PFSK-1 (cell line): ENCODE data around the gene LMNTD2.

Experiments
- POLR2AphosphoS5 ChIP-seq: IDR thresholded peaks from 2 replicates; pipeline ENCODE4 v1.6.1; 2012; ENCODE audit warnings: low read depth, mild to moderate bottlenecking, control low read depth, low read length, moderate library complexity
- REST ChIP-seq, 2 experiments: IDR thresholded peaks; 2 replicates each; pipeline versions ENCODE4 v1.6.1 to v1.8.0; 2011 to 2012; ENCODE audit warnings: low read depth in 2 of 2, low read length in 2 of 2, control low read depth in 1 of 2, inconsistent platforms in 1 of 2, mild to moderate bottlenecking in 1 of 2, moderate library complexity in 1 of 2; ENCODE audit not compliant: insufficient read depth in 1 of 2
- TAF1 ChIP-seq: IDR thresholded peaks from 2 replicates; pipeline ENCODE4 v1.6.1; 2012; ENCODE audit warnings: low read length, control low read depth, borderline replicate concordance; ENCODE audit not compliant: insufficient read depth

- TF ChIP-seq TAF1 (no peak), REST (IDR thresholded peaks at IDR 0.05; ENCODE audit: insufficient read depth in 1 of 2, low read depth in 2 of 2, low read length in 2 of 2) (no peak), POLR2AphosphoS5 (no peak)
Observed at GRCh38 chr11:532986-533585, 27.5 kb downstream of the LMNTD2 start.
